OCI-LY3 (cell line): Measurements from ENCODE around the gene SLC20A1.

ENCODE experiments used
- CTCF ChIP-seq: fragments of 200-600, 300-600 bp; sonication (generic); IDR thresholded peaks from 2 replicates; pipeline ENCODE4 v1.5.1; 2014; ENCODE audit warnings: antibody characterized with exemption, low read length, low read depth
- EZH2phosphoT487 ChIP-seq: fragments of 200-600 bp; shearing (Covaris generic); IDR thresholded peaks from 2 replicates; pipeline ENCODE4 v1.6.1; 2018; ENCODE audit warnings: antibody characterized with exemption, mixed run types, low read depth

- TF ChIP-seq CTCF (no peak), EZH2phosphoT487 (no peak)
These were observed 26.1 kb downstream of the SLC20A1 start for GRCh38 chr2:112671801-112672200.
